B cell (primary cell): ENCODE measurements around the gene PDZD7. TPM values are rescaled to one million over a fixed set of nuclear protein-coding genes. Genes with fewer than 3 reads are reported as not detected.

Source experiments
- ATAC-seq: fragments of 200-7000 bp; cut with Tn5 transposase; one replicate; pipeline ENCODE4 v1.10.0; 2021; ENCODE audit warnings: low read depth, mild to moderate bottlenecking, moderate number of reproducible peaks, moderate library complexity
- CTCF ChIA-PET: fragments of 350-600 bp; sonication (Branson Sonifier 250); formaldehyde crosslinking; loops from one replicate; lab custom pipeline; 2021; ENCODE audit warnings: antibody characterized with exemption, inconsistent platforms; lab: Charles Lee
- POLR2A ChIA-PET: fragments of 350-600 bp; sonication (Branson Sonifier 250); formaldehyde crosslinking; loops from one replicate; lab custom pipeline; 2021; ENCODE audit warnings: antibody characterized with exemption; lab: Charles Lee
- DNase-seq: peaks from one replicate; pipeline ENCODE4 v3.0.0; 2013
- H2AFZ ChIP-seq: 2 replicates; pipeline ENCODE4 v1.6.1; 2012; ENCODE audit warnings: mild to moderate bottlenecking, low read depth, low read length; ENCODE audit not compliant: insufficient read depth, poor library complexity, severe bottlenecking
- H3K27ac ChIP-seq, 2 donors: 1 replicate in 1 of 2; 2 replicates in 1 of 2; pipeline ENCODE4 v1.5.1; 2012 to 2013; ENCODE audit warnings: low read length in 2 of 2, mild to moderate bottlenecking in 2 of 2, moderate library complexity in 1 of 2
- H3K27me3 ChIP-seq, 4 experiments: fragments of 200-600 bp in 1 of 4; sonication (generic) in 1 of 4; replicated peaks in 1 of 4; 1 replicate in 2 of 4; 2 replicates in 2 of 4; pipeline versions ENCODE4 v1.6.1 to v1.7.0; 2013 to 2016; ENCODE audit warnings: low read length in 3 of 4, mild to moderate bottlenecking in 2 of 4, mixed read lengths in 1 of 4, moderate library complexity in 1 of 4; ENCODE audit not compliant: insufficient read depth in 4 of 4, control insufficient read depth in 3 of 4; ENCODE audit errors: control extremely low read depth in 1 of 4
- H3K36me3 ChIP-seq, 2 experiments: replicated peaks in 1 of 2; 1 replicate in 1 of 2; 2 replicates in 1 of 2; pipeline versions ENCODE4 v1.6.1 to v1.7.1; 2013; ENCODE audit warnings: low read length in 1 of 2; ENCODE audit not compliant: insufficient read depth in 2 of 2, control insufficient read depth in 1 of 2; ENCODE audit errors: control extremely low read depth in 1 of 2, extremely low read depth in 1 of 2
- H3K4me1 ChIP-seq, 2 donors: fragments of 200-600 bp in 1 of 2; sonication (generic) in 1 of 2; 1 replicate in 1 of 2; 2 replicates in 1 of 2; pipeline versions ENCODE4 v1.5.1 to v1.6.1; 2013 to 2017; ENCODE audit warnings: low read length in 2 of 2; ENCODE audit not compliant: control insufficient read depth in 2 of 2, insufficient read depth in 2 of 2
- H3K4me2 ChIP-seq: replicated peaks from 2 replicates; pipeline ENCODE3; 2012; ENCODE audit warnings: mild to moderate bottlenecking, low read depth, low read length; ENCODE audit not compliant: poor library complexity, severe bottlenecking
- H3K4me3 ChIP-seq, 5 experiments: fragments of 200-600 bp in 1 of 5; sonication (generic) in 1 of 5; 1 replicate in 3 of 5; 2 replicates in 2 of 5; pipeline versions ENCODE4 v1.5.1 to v1.7.0; 2011 to 2016; ENCODE audit warnings: low read length in 4 of 5, mild to moderate bottlenecking in 4 of 5, low read depth in 2 of 5, control low read depth in 1 of 5, moderate library complexity in 1 of 5; ENCODE audit not compliant: insufficient read depth in 1 of 5; ENCODE audit errors: control extremely low read depth in 1 of 5, extremely low read depth in 1 of 5
- H3K79me2 ChIP-seq: fragments of 200-600 bp; sonication (generic); one replicate; pipeline ENCODE4 v1.6.0; 2016; ENCODE audit warnings: low read length; ENCODE audit not compliant: control insufficient read depth, insufficient read depth
- H3K9ac ChIP-seq: fragments of 200-600 bp; sonication (generic); 2 replicates; pipeline ENCODE4 v1.6.1; 2017; ENCODE audit warnings: mild to moderate bottlenecking, low read length, moderate library complexity
- H3K9me3 ChIP-seq, 3 donors: one replicate each; pipeline versions ENCODE4 v1.6.1 to v1.7.1; 2013; ENCODE audit warnings: low read length in 2 of 3; ENCODE audit not compliant: control insufficient read depth in 2 of 3, insufficient read depth in 1 of 3; ENCODE audit errors: control extremely low read depth in 1 of 3
- H4K20me1 ChIP-seq: 2 replicates; pipeline ENCODE4 v1.6.0; 2012; ENCODE audit warnings: mild to moderate bottlenecking, low read length; ENCODE audit not compliant: insufficient read depth, control insufficient read depth, poor library complexity, severe bottlenecking
- H3K27ac Mint-ChIP-seq: one replicate; pipeline ENCODE4 v1.8.0; 2021; ENCODE audit warnings: mixed read lengths
- H3K27me3 Mint-ChIP-seq: one replicate; pipeline ENCODE4 v1.8.0; 2021; ENCODE audit warnings: mixed read lengths
- H3K4me1 Mint-ChIP-seq: one replicate; pipeline ENCODE4 v1.8.0; 2021; ENCODE audit warnings: mixed read lengths
- H3K4me3 Mint-ChIP-seq: one replicate; pipeline ENCODE4 v1.8.0; 2021; ENCODE audit warnings: mixed read lengths
- H3K9me3 Mint-ChIP-seq: one replicate; pipeline ENCODE4 v1.8.0; 2022; ENCODE audit warnings: mixed read lengths; ENCODE audit not compliant: insufficient read depth
- CTCF ChIP-seq: fragments of 200-600 bp; IDR thresholded peaks from one replicate; pipeline ENCODE4 v1.8.0; 2022; ENCODE audit warnings: antibody characterized with exemption, mild to moderate bottlenecking
- EZH2 ChIP-seq: IDR thresholded peaks from 2 replicates; pipeline ENCODE4 v1.6.1; 2012; ENCODE audit warnings: borderline replicate concordance, low read depth, mild to moderate bottlenecking, moderate library complexity, low read length; ENCODE audit not compliant: insufficient read depth, poor library complexity, severe bottlenecking
- WGBS: methylation state at CpG from one replicate; pipeline ENCODE4 v1.1.5; 2013; ENCODE audit warnings: missing lambda C conversion rate; ENCODE audit not compliant: insufficient coverage; 5-methylcytosine and 5-hydroxymethylcytosine counted together
- intact Hi-C: fragments of 100-400 bp; cut with micrococcal nuclease; formaldehyde crosslinking; loops from one replicate; pipeline ENCODE4 v1.10.0; 2022
- polyA plus RNA-seq: library from polyadenylated mRNA; depleted of rRNA; stranded (reverse); fragments of >200 nt; gene quantifications from 2 replicates; pipeline ENCODE4 v1.2.3, GENCODE V29; 2012
- total RNA-seq, 2 donors: library from RNA; stranded (reverse); fragments of 120-200 nt in 1 of 2; gene quantifications; 1 replicate in 1 of 2; 2 replicates in 1 of 2; pipeline versions ENCODE4 v1.2.3 to v1.2.4, GENCODE V29; 2013 to 2022

The PDZD7 gene
- total and polyA plus RNA-seq, 2 donors (not counting 1 experiment from before 2014, with no cell fraction given): 0.64 to 0.69 TPM

DNA sequence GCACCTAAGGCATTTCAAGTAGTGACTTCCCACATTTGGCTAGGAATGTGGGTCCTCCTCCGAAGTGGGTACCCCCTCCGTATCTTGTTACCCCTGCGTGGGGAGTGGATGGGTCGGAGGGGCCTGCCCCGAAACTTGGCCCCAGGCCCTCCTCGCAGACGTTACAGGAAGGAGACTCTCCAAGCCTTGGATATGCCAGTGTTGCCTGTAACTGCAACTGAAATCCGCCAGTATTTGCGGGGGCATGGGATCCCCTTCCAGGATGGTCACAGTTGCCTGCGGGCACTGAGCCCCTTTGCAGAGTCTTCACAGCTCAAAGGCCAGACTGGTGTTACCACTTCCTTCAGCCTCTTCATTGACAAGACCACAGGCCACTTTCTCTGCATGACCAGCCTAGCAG lies 42.8 kb downstream of the PDZD7 start:
- Histone ChIP-seq H3K4me3 (peak overlapping the region; percentile 68 to 95 (median 94)), H3K4me1 (peaks cover 18 to 28% of the 10 kb centered on the region in 2 donors), H3K4me2 (peak overlapping the region; percentile 82), H3K27ac (no peak overlapping the region), H3K27me3 (no peaks in the 10 kb centered on the region), H3K36me3 (peaks cover 0 to 30% of the 10 kb centered on the region in 2 experiments), H3K79me2 (peaks cover 47% of the 10 kb centered on the region), H4K20me1 (peaks cover 22% of the 10 kb centered on the region), H2AFZ (peak overlapping the region; percentile 98), H3K9me3 (no peaks in the 10 kb centered on the region), H3K9ac (peak overlapping the region; percentile 77)
- H3K27ac Mint-ChIP-seq: no peak overlapping the region
- ATAC-seq (no peak), DNase-seq (no peak)
- ChIA-PET CTCF (interaction anchor here (0.7 to 5.6 kb wide), 6 partner anchors 9 to 72 kb away, joined by 3 to 49 read pairs (median 5); partner anchors contain the start of gene LZTS2), POLR2A (interaction anchor here (2.4 kb wide), 1 partner anchor 9 kb away, joined by 15 read pairs; no protein-coding TSS in a partner anchor)
- TF ChIP-seq CTCF (no peak), EZH2 (no peak)
- intact Hi-C loops: no loop called here
- H3K4me1 Mint-ChIP-seq: peaks cover 36% of the 10 kb centered on the region
- 77% methylated on average over 10 of the region's 10 CpGs for WGBS
- H3K27me3 Mint-ChIP-seq: no peaks in the 10 kb centered on the region
- H3K4me3 Mint-ChIP-seq: peak overlapping the region; percentile 97
- no peaks in the 10 kb centered on the region for H3K9me3 Mint-ChIP-seq

DNA sequence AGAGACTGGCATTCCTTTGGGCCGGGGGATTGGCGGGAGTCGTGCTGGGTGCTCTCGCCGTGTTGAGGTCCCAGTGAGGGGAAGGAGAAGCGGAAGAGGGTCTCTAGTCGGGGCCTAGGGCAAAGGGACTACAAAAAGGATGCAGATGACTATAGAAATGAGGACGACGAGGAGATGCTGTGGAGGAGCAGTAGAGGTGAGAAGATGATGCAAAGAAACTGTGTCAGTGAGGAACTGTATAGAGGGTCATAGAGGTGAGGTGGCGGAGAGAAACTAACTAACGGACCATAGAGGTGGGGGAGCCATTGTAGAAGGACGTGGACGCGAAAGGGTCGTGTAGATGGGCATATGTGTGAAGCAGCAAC lies 43.3 kb downstream of the PDZD7 start:
- 2% methylated on average over 14 of the region's 15 CpGs for WGBS
- Mint-ChIP-seq H3K27ac (peak overlapping the region; percentile 84), H3K9me3 (no peaks in the 10 kb centered on the region), H3K4me1 (peaks cover 36% of the 10 kb centered on the region), H3K27me3 (no peaks in the 10 kb centered on the region), H3K4me3 (peak overlapping the region; percentile 97)
- Histone ChIP-seq H3K9me3 (no peaks in the 10 kb centered on the region), H3K27me3 (no peaks in the 10 kb centered on the region), H3K4me3 (peak overlapping the region; percentile 68 to 95 (median 94)), H3K4me2 (peak overlapping the region; percentile 82), H2AFZ (peak overlapping the region; percentile 98), H3K4me1 (peaks cover 18 to 28% of the 10 kb centered on the region in 2 donors), H3K79me2 (peaks cover 47% of the 10 kb centered on the region), H4K20me1 (peaks cover 22% of the 10 kb centered on the region), H3K9ac (peak overlapping the region; percentile 77), H3K27ac (peak overlapping the region; percentile 15 to 51), H3K36me3 (peaks cover 0 to 33% of the 10 kb centered on the region in 2 experiments)
- no peak for TF ChIP-seq CTCF
- no peak for TF ChIP-seq EZH2
- ChIA-PET CTCF (interaction anchor here (1.3 to 5.6 kb wide), 4 partner anchors 10 to 27 kb away, joined by 3 to 49 read pairs (median 16); partner anchors contain the start of gene LZTS2), POLR2A (interaction anchor here (2.4 kb wide), 1 partner anchor 9 kb away, joined by 15 read pairs; no protein-coding TSS in a partner anchor)
- no peak for DNase-seq
- no peak for ATAC-seq
- intact Hi-C loops: loop anchor here (1.0 to 2.0 kb wide), 5 partner anchors 10 to 701 kb away; partner anchors contain the start of genes BLOC1S2 and SLF2
